H54 (cell line): Measurements from ENCODE around the gene GNGT1.

Source experiments
- DNase-seq: peaks from one replicate; pipeline ENCODE4 v3.0.0; 2011; ENCODE audit warnings: low spot score, mixed read lengths; ENCODE audit not compliant: insufficient read length
- FAIRE-seq: peaks from 3 replicates; lab custom pipeline; 2011; peaks lifted over from hg19 to GRCh38; lab: Jason Lieb, UNC
- POLR2A ChIP-seq: IDR thresholded peaks from 2 replicates; pipeline ENCODE4 v1.6.1; 2011; ENCODE audit warnings: low read depth, mild to moderate bottlenecking, low read length

Gene GNGT1

GRCh38 chr7:93920496-93921182, 14.3 kb downstream of the GNGT1 start:
- FAIRE-seq (peak; percentile 58), DNase-seq (no peak)
- no peak for TF ChIP-seq POLR2A

- no peak for TF ChIP-seq POLR2A
- FAIRE-seq, result no peak
- no peak for DNase-seq
Observed at GRCh38 chr7:93921186-93921585, 14.8 kb downstream of the GNGT1 start.

GRCh38 chr7:93921607-93922566, 15.5 kb downstream of the GNGT1 start, which contains the start of gene GNG11:
TSS of gene GNG11 (plus strand) at chr7:93921735. CDS start at chr7:93922138, 403 bp downstream.
- DNase-seq (peak; percentile 52), FAIRE-seq (peak; percentile 93)
- peak; percentile 24; the same call in 1 of the 2 replicates for TF ChIP-seq POLR2A

GRCh38 chr7:93923296-93923695, 16.9 kb downstream of the GNGT1 start:
- DNase-seq (no peak), FAIRE-seq (peak; percentile 33)
- TF ChIP-seq POLR2A, result no peak

- DNase-seq (no peak), FAIRE-seq (no peak)
- TF ChIP-seq POLR2A, result no peak
Observed at GRCh38 chr7:93923942-93924341, 17.6 kb downstream of the GNGT1 start.

GRCh38 chr7:93926800-93927199, 20.4 kb downstream of the GNGT1 start:
- TF ChIP-seq POLR2A, result no peak

GRCh38 chr7:93927585-93927984, 21.2 kb downstream of the GNGT1 start:
- no peak for TF ChIP-seq POLR2A
- FAIRE-seq (no peak), DNase-seq (no peak)

More at GRCh38 chr7:93926800-93927199, 20.4 kb downstream of the GNGT1 start:
- no peak for DNase-seq
- no peak for FAIRE-seq

GRCh38 chr7:93931655-93932054, 25.3 kb downstream of the GNGT1 start:
- DNase-seq (no peak), FAIRE-seq (peak; percentile 30)
- no peak for TF ChIP-seq POLR2A

GRCh38 chr7:93933156-93933555, 26.8 kb downstream of the GNGT1 start:
- no peak for TF ChIP-seq POLR2A
- no peak for DNase-seq
- FAIRE-seq, result no peak

GRCh38 chr7:93935102-93935501, 28.7 kb downstream of the GNGT1 start:
- TF ChIP-seq POLR2A, result no peak
- FAIRE-seq (no peak), DNase-seq (no peak)

GRCh38 chr7:93937818-93938217, 31.5 kb downstream of the GNGT1 start:
- no peak for TF ChIP-seq POLR2A
- FAIRE-seq (no peak), DNase-seq (no peak)

- no peak for FAIRE-seq
Observed at GRCh38 chr7:93938293-93938692, 31.9 kb downstream of the GNGT1 start.

GRCh38 chr7:93941945-93942344, 35.6 kb downstream of the GNGT1 start:
- FAIRE-seq, result no peak
- no peak for DNase-seq
- no peak for TF ChIP-seq POLR2A

More at GRCh38 chr7:93938293-93938692, 31.9 kb downstream of the GNGT1 start:
- no peak for TF ChIP-seq POLR2A
- no peak for DNase-seq

- DNase-seq, result no peak
- TF ChIP-seq POLR2A, result no peak
- no peak for FAIRE-seq
Observed at GRCh38 chr7:93943816-93944540, 37.6 kb downstream of the GNGT1 start.
